GM19023 (cell line): Measurements from ENCODE around the gene TAS1R1.
"Not testable (repeated sequence)": the region's sequence is repeated elsewhere in the genome, so short reads cannot be mapped to it uniquely, and the experiment has no call there.

ENCODE experiments used
- ATAC-seq: cut with Tn5 transposase; IDR thresholded peaks from one replicate; pipeline ENCODE4 v1.9.1; 2021; ENCODE audit warnings: mild to moderate bottlenecking, moderate library complexity; ENCODE audit not compliant: unreplicated experiment

Gene TAS1R1

DNA sequence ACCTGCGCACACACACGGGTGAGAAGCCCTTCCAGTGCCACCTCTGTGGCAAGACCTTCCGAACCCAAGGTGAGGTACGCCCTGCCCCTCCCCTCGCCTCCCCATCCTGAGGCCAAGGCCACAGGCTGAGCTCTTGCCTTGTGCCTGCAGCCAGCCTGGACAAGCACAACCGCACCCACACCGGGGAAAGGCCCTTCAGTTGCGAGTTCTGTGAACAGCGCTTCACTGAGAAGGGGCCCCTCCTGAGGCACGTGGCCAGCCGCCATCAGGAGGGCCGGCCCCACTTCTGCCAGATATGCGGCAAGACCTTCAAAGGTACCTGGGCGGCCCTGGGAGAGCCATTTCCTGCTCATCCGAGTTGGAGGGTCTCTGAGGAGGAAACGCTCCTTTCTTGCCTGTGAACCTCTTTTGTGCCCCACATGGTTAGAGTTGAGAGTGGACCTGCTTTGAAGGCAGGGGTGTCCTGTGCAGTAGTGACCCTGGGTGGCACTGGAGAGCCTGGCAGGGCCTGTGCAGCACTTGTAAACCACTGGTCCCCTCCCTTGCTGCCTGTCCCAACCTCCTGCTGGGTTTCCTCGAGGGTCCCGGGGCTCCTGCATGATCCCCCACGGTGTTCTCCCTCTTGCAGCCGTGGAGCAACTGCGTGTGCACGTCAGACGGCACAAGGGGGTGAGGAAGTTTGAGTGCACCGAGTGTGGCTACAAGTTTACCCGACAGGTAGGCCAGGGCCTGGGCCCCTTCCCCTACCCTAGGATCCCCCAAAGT is 33.2 kb downstream of the TAS1R1 start:
- ATAC-seq, result no peak

DNA sequence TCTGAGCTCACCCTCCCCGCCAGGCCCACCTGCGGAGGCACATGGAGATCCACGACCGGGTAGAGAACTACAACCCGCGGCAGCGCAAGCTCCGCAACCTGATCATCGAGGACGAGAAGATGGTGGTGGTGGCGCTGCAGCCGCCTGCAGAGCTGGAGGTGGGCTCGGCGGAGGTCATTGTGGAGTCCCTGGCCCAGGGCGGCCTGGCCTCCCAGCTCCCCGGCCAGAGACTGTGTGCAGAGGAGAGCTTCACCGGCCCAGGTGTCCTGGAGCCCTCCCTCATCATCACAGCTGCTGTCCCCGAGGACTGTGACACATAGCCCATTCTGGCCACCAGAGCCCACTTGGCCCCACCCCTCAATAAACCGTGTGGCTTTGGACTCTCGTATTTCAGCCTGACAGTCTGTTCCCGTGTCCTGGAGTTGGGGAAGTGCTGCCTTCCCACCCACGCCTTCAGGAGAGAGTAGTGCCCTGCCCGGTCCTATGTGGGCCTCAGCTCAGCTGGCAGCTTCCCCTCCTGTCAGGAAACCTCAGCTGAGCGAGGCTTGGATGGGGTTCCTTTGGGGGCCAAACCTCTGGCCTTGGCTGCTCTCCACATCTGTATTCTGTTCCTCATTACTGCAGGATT is 33.9 kb downstream of the TAS1R1 start:
- ATAC-seq, result no peak

DNA sequence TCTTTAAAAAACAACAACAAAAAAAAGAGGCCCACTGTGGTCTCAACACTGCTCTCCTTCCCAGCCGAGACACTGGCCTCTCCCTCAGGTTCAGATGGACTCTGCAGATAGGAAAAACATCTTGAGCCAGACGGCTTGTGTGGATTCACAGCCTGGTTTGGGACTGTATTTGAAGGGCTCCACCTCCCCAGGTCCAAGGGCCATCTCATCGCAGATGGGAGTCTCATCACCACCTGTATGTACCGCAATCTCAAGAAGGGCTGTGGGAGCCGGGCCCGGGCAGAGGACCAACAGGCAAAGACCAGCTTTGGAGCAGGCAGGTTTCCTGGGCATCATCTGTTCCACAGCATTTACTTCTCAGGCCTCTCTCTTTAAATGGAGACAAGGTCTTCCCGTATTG is 34.9 kb downstream of the TAS1R1 start:
- ATAC-seq, result no peak

DNA sequence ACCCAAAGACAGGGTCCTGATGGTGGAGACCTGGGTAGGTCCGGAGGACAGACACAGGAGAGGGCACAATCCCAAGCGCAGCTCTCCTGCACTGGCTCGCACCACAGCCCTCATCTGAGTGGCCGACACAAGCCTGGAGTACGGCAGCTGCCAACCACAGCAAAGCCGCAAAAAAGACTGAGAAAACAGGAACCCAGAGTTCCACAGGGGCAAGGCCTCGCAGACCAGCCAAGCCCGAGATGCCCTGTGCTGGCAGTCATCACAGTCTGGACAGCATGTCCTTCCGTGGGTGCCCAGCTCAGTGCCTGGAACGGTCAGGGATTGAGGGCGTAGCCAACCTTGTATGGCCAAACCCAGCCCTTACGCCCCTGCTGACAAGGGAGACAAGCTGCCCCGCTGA is 36.1 kb downstream of the TAS1R1 start:
- ATAC-seq, result no peak

DNA sequence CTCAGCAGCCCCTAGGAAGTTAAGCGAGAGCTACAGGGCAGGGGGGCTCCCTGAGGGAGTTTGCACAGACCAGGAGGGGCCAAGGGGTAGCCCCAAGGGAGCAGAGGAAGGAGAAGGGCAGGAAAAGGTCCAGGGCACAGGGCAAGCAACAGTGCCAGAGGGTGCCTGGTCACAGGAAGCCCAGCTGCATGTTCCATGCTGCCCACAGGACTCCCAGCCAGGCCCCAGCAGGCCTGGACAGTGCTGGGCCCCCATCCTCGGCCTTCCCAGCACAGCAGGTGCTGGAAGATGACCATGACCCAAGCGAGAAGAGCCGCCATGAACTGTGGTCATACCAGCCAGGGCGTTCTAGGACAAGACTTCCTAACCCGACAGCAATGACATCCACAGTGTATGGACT is 36.5 kb downstream of the TAS1R1 start:
- no peak for ATAC-seq

DNA sequence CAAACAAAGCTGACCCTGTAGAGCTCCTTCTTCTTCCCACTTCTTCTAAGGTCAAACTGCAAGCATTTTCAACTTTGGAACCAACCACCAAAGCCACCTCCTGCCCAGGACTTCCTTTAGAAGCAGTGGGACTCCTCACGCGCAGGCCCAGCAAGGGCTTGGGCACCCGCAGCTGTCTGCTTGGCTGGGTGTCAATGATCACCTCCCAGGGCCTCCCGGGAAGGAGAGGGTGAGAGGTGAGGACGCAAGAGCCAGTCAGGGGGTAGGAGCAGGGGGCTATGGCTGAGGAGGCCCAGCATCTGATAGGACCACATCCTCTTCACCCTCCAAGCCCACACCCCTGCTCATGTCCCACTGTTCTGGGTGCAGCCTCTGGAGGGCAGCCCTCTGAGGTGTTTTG is 37.3 kb downstream of the TAS1R1 start:
- no peak for ATAC-seq

DNA sequence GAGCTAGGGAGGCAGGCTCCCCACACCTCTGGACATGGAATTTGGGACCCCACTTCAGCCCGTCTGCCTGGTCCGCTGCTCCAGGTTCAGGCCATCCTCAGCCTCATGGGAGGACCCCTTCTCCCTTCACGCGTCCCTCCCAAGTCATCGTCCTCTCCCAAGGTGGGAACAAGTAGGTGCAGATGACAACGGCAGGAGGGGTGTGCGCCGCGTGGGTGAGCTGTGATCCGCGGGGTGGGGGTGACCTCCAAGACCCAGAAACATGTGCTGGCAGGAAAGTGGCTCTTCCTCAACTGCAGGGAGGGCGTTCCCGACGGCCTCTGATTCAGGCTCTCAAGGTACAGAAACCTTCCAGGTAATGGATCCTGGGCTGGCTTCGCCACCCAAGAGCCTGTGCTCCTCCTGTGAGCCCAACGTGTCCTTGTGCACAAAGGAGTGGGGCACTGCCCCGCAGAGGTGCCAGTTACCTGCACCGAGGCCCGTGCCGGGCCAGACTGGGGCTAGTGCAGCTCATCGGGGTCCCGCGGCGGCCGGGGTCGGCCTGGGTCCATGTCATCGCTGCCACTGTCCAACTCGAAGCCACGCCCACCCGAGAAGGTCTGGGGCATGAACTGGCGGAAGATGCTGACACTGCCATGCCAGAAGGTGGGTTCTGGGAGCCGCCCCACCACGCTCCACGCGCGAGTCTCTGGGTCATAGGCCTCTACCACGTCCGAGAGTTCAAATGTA is 37.9 kb downstream of the TAS1R1 start:
- no peak for ATAC-seq

- ATAC-seq, result no peak
Measured at GRCh38 chr1:6593810-6594209, 38.7 kb downstream of the TAS1R1 start.

- no peak for ATAC-seq
Measured at GRCh38 chr1:6594977-6595740, 40.1 kb downstream of the TAS1R1 start.

- no peak for ATAC-seq
Measured at GRCh38 chr1:6596351-6596750, 41.2 kb downstream of the TAS1R1 start.

- no peak for ATAC-seq
Measured at GRCh38 chr1:6596886-6597776, 42.0 kb downstream of the TAS1R1 start.

GRCh38 chr1:6597777-6598131 is 42.6 kb downstream of the TAS1R1 start:
- no peak for ATAC-seq

- no peak for ATAC-seq
Measured at GRCh38 chr1:6599141-6599975, 44.3 kb downstream of the TAS1R1 start.

- ATAC-seq, result not testable (repeated sequence)
Measured at GRCh38 chr1:6599991-6600390, 44.9 kb downstream of the TAS1R1 start.

DNA sequence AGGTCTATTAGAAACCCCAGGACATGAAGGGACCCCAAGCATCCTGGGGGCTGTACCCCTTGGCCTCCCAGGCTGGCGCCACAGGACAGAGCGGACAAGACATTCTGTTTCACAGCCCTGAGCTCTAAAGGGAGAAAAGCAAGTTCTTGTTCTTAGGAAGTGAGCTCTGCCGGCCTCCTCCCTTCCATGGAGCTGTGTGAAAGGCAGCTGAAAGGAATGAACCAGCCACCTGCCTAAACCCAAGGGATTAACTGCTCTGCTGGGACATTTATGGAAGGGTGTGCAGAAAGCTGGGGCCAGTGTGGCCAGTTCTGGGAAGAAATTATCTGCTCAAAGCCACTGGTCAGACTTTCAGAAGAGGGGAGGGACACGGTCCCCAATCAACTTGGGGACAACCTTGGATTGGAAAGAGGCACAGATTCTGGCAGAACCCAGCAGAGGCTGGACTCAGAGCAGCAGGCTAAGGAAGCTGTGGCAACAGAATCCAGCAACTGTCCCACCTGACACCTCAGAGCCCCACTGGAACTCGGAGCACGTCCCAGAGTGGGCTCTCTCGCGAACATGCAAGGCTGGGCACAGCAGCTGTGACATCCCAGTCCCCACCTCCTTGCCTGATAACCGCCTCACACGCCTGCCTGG is 45.4 kb downstream of the TAS1R1 start:
- ATAC-seq, result peak; percentile 3

DNA sequence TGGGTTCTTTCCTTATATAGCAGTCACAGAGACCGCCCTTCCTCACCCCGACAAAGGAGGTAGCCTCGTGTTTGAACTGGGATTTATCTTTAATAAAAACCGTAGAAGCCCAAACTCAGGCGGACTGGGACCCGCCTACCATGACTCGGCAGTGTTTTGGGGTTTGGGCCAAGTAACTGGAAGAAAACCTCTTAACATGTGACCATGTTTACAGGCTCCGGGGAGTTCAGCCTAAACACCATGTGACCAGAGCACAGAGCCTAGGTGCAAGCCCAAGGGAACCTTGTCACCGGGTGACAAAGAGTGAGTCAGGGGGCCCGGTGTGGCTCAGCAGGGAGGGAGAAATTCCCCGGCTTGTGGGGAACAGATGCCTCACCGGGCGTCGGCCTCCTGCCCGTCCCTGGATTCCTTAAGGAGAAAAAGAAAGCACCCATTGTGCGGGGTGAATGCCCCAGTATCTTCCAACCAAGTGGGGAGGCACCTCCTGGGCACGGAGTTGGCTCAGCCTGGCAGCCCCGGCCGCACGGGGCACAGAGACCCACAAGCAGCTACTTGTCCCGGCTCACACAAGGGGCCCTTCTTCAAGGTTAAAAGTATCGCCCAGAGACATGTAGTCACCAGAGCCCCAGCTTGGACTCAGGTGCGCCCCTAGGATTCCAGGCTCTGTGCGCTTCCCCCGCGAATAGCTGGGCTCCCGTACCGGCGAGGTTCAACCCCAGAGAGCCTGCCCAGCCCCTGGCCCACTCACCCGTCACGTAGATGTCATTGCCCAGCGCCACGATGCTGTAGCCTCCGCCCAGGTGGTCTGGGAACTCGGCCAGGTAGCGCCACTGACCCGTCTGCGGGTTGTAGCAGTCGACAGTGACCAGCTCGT is 46.2 kb downstream of the TAS1R1 start:
- ATAC-seq, result peak; percentile 34

GRCh38 chr1:6601923-6602668 is 47.0 kb downstream of the TAS1R1 start:
- ATAC-seq, result peak; percentile 30
